MCF 10A (cell line): Measurements from ENCODE around the gene DNMT1. TPM values are rescaled to one million over a fixed set of nuclear protein-coding genes. Genes with fewer than 3 reads are reported as not detected.

Source experiments
- BruUV-seq: library from RNA; stranded (reverse); fragments of 400-500 nt; replicated peaks from 2 replicates; lab custom pipeline; 2021; lab: Mats Ljungman, UMichigan
- CTCF ChIA-PET: fragments of 300-600 bp; sonication (Branson Sonifier 250); formaldehyde crosslinking; extraction: SDS; loops from one replicate; lab custom pipeline; 2021; ENCODE audit warnings: antibody characterized with exemption, inconsistent platforms; lab: Yijun Ruan, JAX
- POLR2A ChIA-PET: fragments of 300-600, 350-650 bp; sonication (Branson Sonifier 250); formaldehyde crosslinking; extraction: SDS; loops from one replicate; lab custom pipeline; 2020; ENCODE audit warnings: antibody characterized with exemption, inconsistent platforms; lab: Yijun Ruan, JAX
- DNase-seq: peaks from one replicate; pipeline ENCODE4 v3.0.0-alpha.2; 2018; ENCODE audit not compliant: unreplicated experiment
- H3K27ac Mint-ChIP-seq: one replicate; pipeline ENCODE4 v1.8.0; 2022; ENCODE audit warnings: mild to moderate bottlenecking, low read depth, mixed read lengths; ENCODE audit not compliant: unreplicated experiment
- H3K27me3 Mint-ChIP-seq: one replicate; pipeline ENCODE4 v1.8.0; 2022; ENCODE audit warnings: mixed read lengths; ENCODE audit not compliant: insufficient read depth, unreplicated experiment
- H3K36me3 Mint-ChIP-seq: one replicate; pipeline ENCODE4 v1.8.0; 2022; ENCODE audit warnings: mild to moderate bottlenecking, moderate library complexity, mixed read lengths; ENCODE audit not compliant: insufficient read depth, unreplicated experiment
- H3K4me1 Mint-ChIP-seq: one replicate; pipeline ENCODE4 v1.8.0; 2022; ENCODE audit warnings: mixed read lengths; ENCODE audit not compliant: insufficient read depth, unreplicated experiment
- H3K4me3 Mint-ChIP-seq: one replicate; pipeline ENCODE4 v1.8.0; 2022; ENCODE audit warnings: mild to moderate bottlenecking, moderate library complexity, mixed read lengths; ENCODE audit not compliant: unreplicated experiment
- H3K9me3 Mint-ChIP-seq: one replicate; pipeline ENCODE4 v1.8.0; 2022; ENCODE audit warnings: mixed read lengths; ENCODE audit not compliant: unreplicated experiment
- CTCF ChIP-seq: fragments of 200-600 bp; IDR thresholded peaks from one replicate; pipeline ENCODE4 v1.8.0; 2022; ENCODE audit warnings: antibody characterized with exemption, mild to moderate bottlenecking; ENCODE audit not compliant: unreplicated experiment
- intact Hi-C: fragments of 100-400 bp; cut with micrococcal nuclease; formaldehyde crosslinking; loops from 2 replicates; pipeline ENCODE4 v1.14.1; 2022
- total RNA-seq: library from RNA; stranded (reverse); gene quantifications from 2 replicates; pipeline ENCODE4 v1.2.3, GENCODE V29; 2022

The DNMT1 gene
- total RNA-seq, 1 experiment from 2014 or later: 76.4 TPM

GRCh38 chr19:10120538-10121189 lies 74.1 kb downstream of the DNMT1 start:
- Mint-ChIP-seq H3K27ac (no peak overlapping the region), H3K9me3 (no peaks in the 10 kb centered on the region), H3K27me3 (no peaks in the 10 kb centered on the region), H3K4me1 (peaks cover 6% of the 10 kb centered on the region), H3K4me3 (peak overlapping the region; percentile 41), H3K36me3 (peaks cover 32% of the 10 kb centered on the region)
- no peak for TF ChIP-seq CTCF
- ChIA-PET CTCF (interaction anchor here (0.6 to 1.6 kb wide), 14 partner anchors 9 to 246 kb away, joined by 3 to 9 read pairs (median 6); partner anchors contain the start of gene PPAN), POLR2A (interaction anchor here (0.5 to 1.6 kb wide), 11 partner anchors 9 to 567 kb away, joined by 3 to 12 read pairs (median 3); partner anchors contain the start of genes DNMT1 and PPAN)
- DNase-seq: peak; percentile 68
- no TSS peak for BruUV-seq
- intact Hi-C loops: loop anchor here (1.0 kb wide), 1 partner anchor 130 kb away; no protein-coding TSS in a partner anchor

DNA sequence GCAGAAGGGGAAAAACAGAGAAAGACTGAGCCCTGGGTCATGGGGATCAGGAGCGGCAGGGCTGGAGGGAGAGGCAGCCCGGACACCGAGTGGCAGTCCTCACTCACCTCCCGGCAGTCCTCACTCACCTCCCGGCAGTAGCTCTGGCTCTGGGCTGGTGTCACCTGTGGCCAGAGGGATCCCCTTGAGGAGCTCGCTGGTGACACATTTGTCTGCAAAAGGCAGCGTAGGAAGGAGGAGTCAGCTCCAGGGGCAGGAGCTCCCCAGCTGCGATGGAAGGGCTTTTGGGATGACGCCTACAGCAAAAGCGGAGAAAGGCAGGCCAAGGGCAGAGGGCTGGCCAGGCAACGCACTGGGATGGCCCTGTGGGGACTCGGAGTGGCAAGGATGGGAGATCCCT lies 75.8 kb downstream of the DNMT1 start:
- ChIA-PET POLR2A (interaction anchor here (0.5 to 1.5 kb wide), 5 partner anchors 12 to 1695 kb away, joined by 3 to 17 read pairs (median 4); partner anchors contain the start of gene PPAN), CTCF (interaction anchor here (0.6 to 0.9 kb wide), 4 partner anchors 19 to 189 kb away, joined by 3 to 5 read pairs (median 4); no protein-coding TSS in a partner anchor)
- Mint-ChIP-seq H3K36me3 (peaks cover 49% of the 10 kb centered on the region), H3K9me3 (no peaks in the 10 kb centered on the region), H3K4me3 (peak overlapping the region; percentile 94), H3K27ac (peak overlapping the region; percentile 99), H3K27me3 (no peaks in the 10 kb centered on the region), H3K4me1 (peaks cover 6% of the 10 kb centered on the region)
- no peak for DNase-seq
- BruUV-seq: no TSS peak
- TF ChIP-seq CTCF: no peak
- intact Hi-C loops: no loop called here

DNA sequence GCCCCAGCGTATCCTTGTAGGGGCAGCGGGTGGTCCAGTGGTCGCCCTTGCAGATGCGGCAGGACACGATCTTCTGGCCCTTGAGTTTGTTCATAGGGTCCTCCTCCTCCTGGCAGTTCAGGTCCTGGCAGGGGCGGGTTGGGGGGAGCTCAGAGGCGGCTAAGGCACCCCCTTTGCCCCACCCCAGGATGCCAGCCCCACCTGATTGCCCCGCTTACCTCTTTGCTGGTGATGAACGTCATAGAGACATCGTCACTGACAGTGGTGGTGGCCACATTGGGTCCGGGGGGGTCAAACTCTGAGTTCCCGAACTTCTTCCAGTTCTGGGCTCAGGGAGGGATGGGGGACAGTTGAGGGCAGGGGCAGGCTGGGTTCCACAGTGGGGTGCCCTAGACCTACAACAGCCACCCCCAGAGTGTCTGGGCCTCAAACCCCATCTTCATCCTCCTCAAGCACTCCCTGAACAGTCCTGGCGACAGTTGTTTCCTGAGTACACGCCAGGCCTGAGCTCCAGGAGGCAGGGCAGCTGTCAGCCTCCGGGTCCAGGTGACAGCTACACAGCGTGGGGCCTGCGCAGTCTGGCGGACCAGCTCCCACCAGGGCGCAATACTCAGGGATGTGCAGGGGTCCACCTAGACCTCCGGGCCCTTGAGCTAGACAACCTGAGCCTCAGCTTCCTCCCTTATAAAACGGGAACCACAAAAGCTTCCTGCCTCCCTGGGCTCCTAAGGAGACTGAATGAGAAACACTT lies 77.7 kb downstream of the DNMT1 start:
- no peak for TF ChIP-seq CTCF
- Mint-ChIP-seq H3K27ac (no peak overlapping the region), H3K9me3 (no peaks in the 10 kb centered on the region), H3K4me1 (peaks cover 16% of the 10 kb centered on the region), H3K27me3 (no peaks in the 10 kb centered on the region), H3K36me3 (peaks cover 69% of the 10 kb centered on the region), H3K4me3 (no peak overlapping the region)
- ChIA-PET CTCF (interaction anchor here (0.5 to 1.8 kb wide), 4 partner anchors 10 to 195 kb away, joined by 3 to 6 read pairs (median 4); no protein-coding TSS in a partner anchor), POLR2A (interaction anchor here (1.2 to 2.8 kb wide), 3 partner anchors 8 to 11 kb away, joined by 5 to 24 read pairs (median 7); partner anchors contain the start of gene PPAN)
- BruUV-seq: no TSS peak
- DNase-seq: peak; percentile 5
- intact Hi-C loops: no loop called here
